Stimulated activated CD4-positive, alpha-beta T cell treated with anti-CD3 and anti-CD28 coated beads, Interleukin-15, amount 100 ng/mL, for 48 hours (primary cell): ENCODE data around the gene PIGU.
"Not testable (repeated sequence)": the region's sequence is repeated elsewhere in the genome, so short reads cannot be mapped to it uniquely, and the experiment has no call there.

Source experiments
- DNase-seq, 2 donors: peaks; one replicate each; pipeline ENCODE4 v3.0.0-alpha.2; 2020; ENCODE audit warnings: low read depth in 2 of 2

PIGU gene

GRCh38 chr20:34514897-34515483 is 161.9 kb downstream of the PIGU start:
- DNase-seq, result no peak

- DNase-seq, result not testable (repeated sequence)
These were observed 162.9 kb downstream of the PIGU start for GRCh38 chr20:34514034-34514433.

GRCh38 chr20:34512955-34513419 is 163.9 kb downstream of the PIGU start:
- no peak for DNase-seq

- no peak for DNase-seq
These were observed 164.5 kb downstream of the PIGU start for GRCh38 chr20:34512266-34512954.

- DNase-seq, result no peak
These were observed 165.0 kb downstream of the PIGU start for GRCh38 chr20:34511891-34512265.

GRCh38 chr20:34510575-34510974 is 166.3 kb downstream of the PIGU start:
- DNase-seq, result no peak
